GM10248 (cell line): ENCODE data around the gene SLC17A9.

ENCODE experiments used
- CTCF ChIA-PET: fragments of 300-600 bp; sonication (Branson Sonifier 250); formaldehyde crosslinking; extraction: SDS; loops from one replicate; lab custom pipeline; 2021; ENCODE audit warnings: antibody characterized with exemption; lab: Yijun Ruan, JAX
- POLR2A ChIA-PET: fragments of 350-650 bp; sonication (Branson Sonifier 250); formaldehyde crosslinking; extraction: SDS; loops from one replicate; lab custom pipeline; 2020; ENCODE audit warnings: antibody characterized with exemption; lab: Yijun Ruan, JAX
- DNase-seq: peaks from one replicate; pipeline ENCODE4 v3.0.0; 2012; ENCODE audit errors: extremely low spot score
- CTCF ChIP-seq: IDR thresholded peaks from 2 replicates; pipeline ENCODE4 v1.5.1; 2012; ENCODE audit warnings: mild to moderate bottlenecking, low read depth; ENCODE audit errors: extremely low read depth, missing control alignments, control extremely low read depth

SLC17A9 gene

GRCh38 chr20:62995898-62996595 is 43.5 kb downstream of the SLC17A9 start:
- no peak for DNase-seq
- ChIA-PET CTCF (interaction anchor here (0.6 to 2.5 kb wide), 2 partner anchors 17 to 18 kb away, joined by 3 to 7 read pairs; no protein-coding TSS in a partner anchor), POLR2A (no interaction called here)
- no peak for TF ChIP-seq CTCF

GRCh38 chr20:62996596-62996982 is 44.1 kb downstream of the SLC17A9 start:
- no peak for TF ChIP-seq CTCF
- ChIA-PET CTCF (interaction anchor here (1.0 kb wide), 1 partner anchor 24 kb away, joined by 3 read pairs; no protein-coding TSS in a partner anchor), POLR2A (no interaction called here)
- no peak for DNase-seq

- DNase-seq = no peak
- POLR2A ChIA-PET = no interaction called here
- no peak for TF ChIP-seq CTCF
- CTCF ChIA-PET = interaction anchor here (1.0 kb wide), 1 partner anchor 25 kb away, joined by 3 read pairs; no protein-coding TSS in a partner anchor
Measured at GRCh38 chr20:62997417-62998035, 45.0 kb downstream of the SLC17A9 start.

- POLR2A ChIA-PET = no interaction called here
- CTCF ChIA-PET = interaction anchor here (0.8 kb wide), 1 partner anchor 10 kb away, joined by 3 read pairs; no protein-coding TSS in a partner anchor
- no peak for DNase-seq
- TF ChIP-seq CTCF = no peak
Measured at GRCh38 chr20:62998449-62998848, 45.9 kb downstream of the SLC17A9 start.

GRCh38 chr20:62999580-62999979 is 47.1 kb downstream of the SLC17A9 start:
- ChIA-PET CTCF (no interaction called here), POLR2A (no interaction called here)
- no peak for DNase-seq

GRCh38 chr20:63000036-63000435 is 47.5 kb downstream of the SLC17A9 start:
- ChIA-PET CTCF (no interaction called here), POLR2A (no interaction called here)
- TF ChIP-seq CTCF = no peak
- no peak for DNase-seq

More at GRCh38 chr20:62999580-62999979, 47.1 kb downstream of the SLC17A9 start:
- TF ChIP-seq CTCF = no peak
